ENCODE results near the gene LIPJ. TPM values are rescaled to one million over a fixed set of nuclear protein-coding genes. Genes with fewer than 3 reads are reported as not detected.

The LIPJ gene
- total RNA-seq, 1 donor from 2014 or later, result not detected

DNA sequence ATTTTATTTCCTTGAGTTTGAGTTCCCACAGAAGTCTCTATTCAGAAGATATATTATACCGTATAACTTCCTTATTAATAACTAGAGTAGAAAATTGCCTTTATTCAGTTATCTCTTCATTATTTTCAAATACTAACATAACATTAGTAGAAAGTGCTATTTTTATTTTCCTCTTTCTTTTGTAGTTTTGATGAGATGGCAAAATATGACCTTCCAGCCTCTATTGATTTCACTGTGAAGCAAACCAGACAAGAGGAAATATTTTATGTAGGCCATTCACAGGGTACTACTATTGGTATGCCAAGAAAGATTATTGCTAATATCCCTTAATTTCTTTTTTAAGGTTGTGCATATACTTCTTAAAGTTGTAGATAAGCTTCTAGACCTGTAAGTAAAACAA, 7.9 kb downstream of the LIPJ start:
- no peak for DNase-seq (ENCODE audit: low read depth)

DNA sequence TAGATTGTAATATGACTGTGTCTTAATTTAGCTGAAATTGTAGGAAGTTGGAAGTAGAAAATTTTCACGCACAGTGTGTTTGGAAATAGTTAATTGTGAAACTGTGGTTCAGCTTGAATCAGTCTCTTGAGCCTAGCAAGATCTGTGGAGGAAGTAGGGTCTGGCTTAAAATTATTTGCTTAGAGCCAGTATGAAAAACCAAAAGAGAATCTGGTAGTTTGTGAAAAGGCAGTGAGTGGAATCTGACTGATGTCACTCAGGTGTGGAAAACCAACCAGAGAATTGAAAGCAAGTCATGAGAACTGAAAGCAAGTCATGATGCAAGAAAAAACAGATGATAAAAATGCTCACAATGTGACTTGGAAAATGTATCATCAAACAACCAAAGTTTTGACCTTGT, 11.5 kb downstream of the LIPJ start:
- DNase-seq (ENCODE audit: low read depth), result no peak

DNA sequence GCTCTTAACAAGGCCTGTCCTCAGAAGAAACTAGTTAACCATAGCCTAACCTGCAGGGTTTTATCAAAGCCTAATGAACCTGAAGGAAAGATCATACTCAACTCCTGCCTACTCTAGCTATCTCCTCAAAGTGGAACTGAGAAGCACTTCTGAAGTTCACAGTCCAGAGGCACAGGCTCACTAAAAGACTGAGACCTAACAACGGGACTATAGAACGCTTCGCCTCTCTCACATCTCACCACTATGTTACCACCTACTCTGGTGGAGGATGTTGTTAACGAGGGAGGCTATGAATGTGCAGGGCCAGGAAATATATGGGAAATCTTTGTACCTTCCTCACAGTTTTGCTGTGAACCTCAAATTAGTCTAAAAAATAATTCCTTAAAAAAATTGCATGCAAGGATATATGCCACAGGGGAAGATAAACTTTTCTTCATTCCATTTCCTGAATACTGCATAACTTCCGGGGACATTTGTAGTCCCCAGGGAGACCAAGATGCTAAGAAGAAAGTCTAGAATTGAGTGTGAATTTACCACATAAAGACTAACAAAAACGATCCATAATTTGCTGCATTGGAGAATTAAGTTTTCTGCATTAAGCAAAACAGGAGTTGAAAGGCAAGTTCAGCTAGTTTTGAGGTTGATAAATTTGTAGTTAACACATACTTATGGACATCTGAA, 21.6 kb downstream of the LIPJ start:
- no peak for DNase-seq (ENCODE audit: low read depth)

DNA sequence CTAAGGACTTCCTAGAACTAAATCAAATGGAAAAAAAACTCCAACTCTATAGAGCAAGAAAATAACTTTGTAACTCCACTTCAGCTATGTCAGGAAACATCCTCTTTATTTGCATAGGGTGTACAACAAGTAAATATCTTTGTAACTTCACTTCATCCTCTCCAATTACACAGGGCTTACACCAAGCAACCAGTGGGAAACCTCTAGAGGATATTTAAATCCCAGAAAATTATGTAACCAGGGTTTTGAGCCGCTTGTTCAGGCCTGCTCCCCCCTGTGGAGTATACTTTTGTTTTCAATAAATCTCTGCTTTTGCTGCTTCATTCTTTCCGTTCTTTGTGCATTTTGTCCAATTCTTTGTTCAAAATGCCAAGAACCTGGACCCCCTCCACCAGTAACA, 22.2 kb downstream of the LIPJ start:
- DNase-seq (ENCODE audit: low read depth), result no peak

DNA sequence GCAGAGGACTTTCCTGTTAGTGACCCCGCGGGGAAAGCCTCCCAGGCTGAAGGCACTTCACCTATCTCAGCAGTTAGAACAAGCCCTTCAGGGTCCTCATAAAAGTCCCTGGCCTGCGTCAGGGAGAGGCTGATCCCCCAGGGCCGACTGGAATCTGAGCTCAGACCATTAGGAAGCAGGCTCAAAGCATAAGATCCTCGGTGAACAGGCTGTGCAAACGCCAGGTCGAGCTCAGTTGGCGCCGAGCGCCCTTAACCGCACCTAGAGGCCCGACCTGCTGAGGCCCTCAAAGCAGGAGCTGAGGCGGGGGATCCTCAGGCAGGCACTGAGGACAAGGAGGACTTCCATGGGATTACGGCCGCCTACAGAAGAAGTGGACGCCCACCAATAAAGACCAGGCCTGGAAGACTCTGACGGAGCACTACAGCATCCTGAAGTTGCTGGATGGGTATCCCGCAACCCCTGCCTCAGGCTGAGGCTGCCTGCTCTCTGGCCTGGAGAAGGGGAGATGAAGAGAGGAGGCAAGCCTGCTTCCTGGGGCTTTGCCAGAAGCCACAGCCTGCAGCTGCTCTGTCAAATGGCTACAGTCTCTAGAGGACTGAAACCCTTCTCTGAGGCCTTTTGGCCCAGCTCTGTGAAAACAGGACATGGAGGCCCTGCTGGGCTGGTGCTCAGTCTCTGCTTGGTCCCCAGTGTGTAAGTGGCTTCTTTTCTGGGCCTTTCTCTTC, 29.9 kb downstream of the LIPJ start:
- peak; percentile 93 for DNase-seq (ENCODE audit: low read depth)

DNA sequence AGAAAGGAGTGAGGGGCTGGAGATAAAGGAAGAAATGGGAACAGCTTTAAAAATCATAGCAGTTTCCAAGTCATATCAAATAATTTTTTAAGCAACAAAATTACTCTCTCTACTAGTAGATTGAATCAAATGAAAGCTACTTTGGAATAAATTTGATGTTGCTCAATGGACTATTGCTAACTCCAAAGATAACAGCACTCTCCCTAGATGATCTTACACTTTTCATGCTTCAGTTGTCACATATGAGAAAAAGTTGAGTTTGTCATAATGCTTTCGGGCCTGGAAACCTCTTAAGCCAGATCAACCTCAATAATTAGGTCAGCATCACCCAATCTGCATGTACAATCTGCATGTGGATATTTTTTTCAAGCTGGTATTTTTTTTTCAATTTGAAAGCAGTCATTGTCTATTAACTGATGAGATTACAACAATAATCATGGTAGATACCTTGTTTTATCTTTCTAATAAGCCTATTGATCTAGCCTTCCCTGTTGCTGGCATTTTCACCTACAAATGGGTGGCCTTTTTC, 31.3 kb downstream of the LIPJ start:
- no peak for DNase-seq (ENCODE audit: low read depth)

DNA sequence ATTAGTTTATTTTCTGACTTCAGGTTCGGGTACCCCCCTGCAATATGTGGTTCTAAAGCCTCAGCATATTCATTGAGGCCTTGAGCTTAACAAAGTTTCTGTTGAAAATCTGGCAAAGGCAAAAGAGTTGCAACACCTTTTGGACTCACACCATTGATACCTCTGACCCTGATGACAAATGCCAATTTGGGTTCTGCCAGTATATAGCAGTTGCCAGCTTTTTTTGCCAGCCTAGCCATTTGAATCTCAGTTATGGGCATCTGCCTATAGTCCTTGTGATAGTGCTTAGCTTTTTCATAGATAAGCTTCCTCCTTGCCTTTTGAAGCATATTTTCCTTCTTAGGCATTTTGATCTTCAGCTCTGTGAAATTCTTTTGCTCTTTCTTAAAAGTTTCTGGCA, 31.9 kb downstream of the LIPJ start:
- DNase-seq (ENCODE audit: low read depth), result no peak

DNA sequence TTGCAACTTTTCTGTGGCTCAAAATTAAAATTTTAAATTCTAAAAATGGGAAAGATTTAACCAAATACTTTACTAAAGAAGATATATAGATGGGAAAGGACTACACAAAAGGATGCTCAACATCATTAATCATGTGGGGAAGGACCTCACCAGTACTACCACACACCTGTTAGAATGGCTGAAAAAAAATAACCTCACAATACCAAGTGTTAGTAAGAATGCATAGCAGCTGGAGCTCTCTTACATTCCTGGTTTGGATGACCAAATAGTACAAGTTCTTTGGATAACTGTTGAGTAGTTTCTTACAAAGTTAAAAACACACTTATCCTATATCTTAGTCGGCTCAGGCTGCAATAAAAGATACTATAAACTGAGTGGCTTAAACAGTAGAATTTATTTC, 33.9 kb downstream of the LIPJ start:
- DNase-seq (ENCODE audit: low read depth), result peak; percentile 83

DNA sequence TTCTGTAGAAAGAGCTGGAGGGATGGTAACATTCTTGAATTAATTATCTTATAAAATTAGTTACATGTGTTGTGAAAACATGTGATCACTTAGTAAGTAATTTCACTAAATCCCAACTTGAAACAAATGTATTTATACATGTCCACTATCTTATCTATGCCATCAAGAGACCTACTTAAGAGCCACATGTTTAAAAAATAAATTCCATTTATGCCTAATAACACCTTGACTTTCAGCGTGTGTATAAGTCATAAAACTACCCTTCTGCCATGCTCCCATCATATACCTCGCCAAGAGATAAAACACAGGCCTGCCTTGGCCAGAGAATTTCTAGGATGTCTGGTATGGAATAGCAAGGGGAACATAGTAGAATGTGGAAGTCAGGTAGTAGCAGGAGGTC, 37.3 kb downstream of the LIPJ start:
- DNase-seq (ENCODE audit: low read depth), result no peak

DNA sequence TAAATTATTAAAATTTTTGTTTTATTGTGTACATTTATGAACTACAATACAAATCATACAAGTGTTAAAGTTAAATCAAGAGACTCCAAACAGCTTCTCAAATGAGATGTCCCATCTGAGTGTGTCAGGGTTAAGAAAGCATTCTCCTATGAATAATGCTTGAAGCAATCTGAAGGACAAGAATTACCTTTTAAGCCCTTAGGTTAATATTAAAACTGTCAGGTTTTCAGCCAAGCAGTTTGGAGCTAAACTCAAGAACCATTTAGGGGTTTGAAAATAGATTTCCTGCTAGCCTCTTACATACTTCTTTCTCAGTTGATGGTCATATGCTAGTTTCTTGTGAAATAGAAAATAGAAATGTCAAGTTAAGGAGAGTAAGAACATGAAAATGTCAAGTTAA, 38.3 kb downstream of the LIPJ start:
- no peak for DNase-seq (ENCODE audit: low read depth)

DNA sequence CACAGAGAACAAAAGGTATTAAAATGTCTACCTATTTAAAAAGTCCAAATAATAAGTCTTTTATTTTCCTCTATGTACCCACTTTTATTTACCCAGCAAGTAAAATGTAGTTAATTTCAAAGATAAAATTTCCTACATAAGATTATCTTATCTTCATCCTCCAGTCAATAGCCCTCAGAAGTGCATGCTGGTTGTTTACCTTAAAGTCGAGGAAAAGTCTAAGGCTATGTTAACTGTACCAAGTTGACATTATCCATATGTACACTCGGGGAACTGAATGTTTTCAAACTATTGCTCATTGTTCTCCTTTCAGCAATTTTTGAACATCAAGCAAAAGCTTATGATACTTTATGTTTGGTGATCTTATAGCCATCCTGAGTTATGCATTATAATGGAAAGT, 53.6 kb downstream of the LIPJ start:
- no peak for DNase-seq (ENCODE audit: low read depth)

DNA sequence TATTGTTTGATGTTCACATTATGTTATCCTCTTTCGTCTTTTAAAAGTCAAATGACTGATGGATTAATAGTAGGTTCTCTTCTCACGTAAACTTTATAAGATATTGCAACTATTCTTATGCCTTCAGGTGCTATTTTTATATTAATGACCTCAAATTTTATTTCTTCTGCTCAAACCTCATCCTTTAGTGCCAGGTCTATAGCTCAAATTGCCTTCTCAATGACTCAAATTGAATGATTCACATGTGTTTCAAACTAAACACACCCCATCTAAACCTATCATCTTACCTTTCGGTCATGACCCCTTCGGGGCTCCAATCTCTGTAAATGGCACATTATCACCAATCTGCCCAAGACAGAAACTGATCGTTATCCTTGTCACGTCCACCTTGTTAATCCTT, 55.6 kb downstream of the LIPJ start:
- no peak for DNase-seq (ENCODE audit: low read depth)

DNA sequence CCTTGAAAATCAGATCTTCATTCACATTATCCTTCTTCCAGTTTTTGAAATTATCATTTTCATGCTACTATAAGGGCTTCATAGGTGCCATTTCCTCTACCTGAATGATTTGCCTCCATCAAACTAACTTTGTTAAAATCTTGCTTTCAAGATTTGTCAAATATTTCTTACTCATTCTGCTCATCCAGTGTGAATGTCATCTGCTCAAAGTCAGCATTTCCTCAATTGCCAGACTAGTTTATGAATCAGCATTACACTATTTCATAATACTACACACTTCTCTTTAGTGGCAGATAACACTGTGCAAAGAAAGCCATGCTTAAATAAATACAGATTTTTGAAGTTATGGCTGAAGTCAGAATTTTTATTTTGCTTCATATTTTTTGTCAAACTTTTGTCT, 56.4 kb downstream of the LIPJ start:
- no peak for DNase-seq (ENCODE audit: low read depth)

DNA sequence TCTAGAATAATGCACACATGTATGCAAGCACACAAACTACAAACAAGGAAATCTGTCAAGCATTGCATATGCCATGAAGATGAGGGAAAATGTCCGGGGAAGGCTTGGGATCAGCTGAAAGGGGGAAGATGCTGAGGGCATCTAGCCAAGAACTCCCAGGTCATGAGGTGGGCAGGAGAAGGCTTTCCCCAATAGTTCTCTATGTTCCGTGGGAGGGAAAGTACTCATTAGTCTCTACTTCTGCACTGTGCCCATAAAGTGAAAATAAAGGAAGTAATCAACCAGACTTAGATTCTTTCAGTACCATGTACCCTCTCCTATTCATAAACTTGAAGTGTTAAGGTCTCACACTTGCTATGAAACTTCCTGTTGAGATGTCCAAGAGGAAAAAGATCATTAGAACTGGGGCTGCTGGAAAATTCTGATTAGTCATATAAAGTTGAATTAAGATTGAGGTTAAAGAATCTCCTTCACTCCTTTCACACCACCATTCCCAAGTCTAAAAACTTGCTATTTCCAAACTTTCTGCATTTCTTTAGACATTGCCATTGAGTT, 60.6 kb downstream of the LIPJ start:
- DNase-seq (ENCODE audit: low read depth), result no peak

DNA sequence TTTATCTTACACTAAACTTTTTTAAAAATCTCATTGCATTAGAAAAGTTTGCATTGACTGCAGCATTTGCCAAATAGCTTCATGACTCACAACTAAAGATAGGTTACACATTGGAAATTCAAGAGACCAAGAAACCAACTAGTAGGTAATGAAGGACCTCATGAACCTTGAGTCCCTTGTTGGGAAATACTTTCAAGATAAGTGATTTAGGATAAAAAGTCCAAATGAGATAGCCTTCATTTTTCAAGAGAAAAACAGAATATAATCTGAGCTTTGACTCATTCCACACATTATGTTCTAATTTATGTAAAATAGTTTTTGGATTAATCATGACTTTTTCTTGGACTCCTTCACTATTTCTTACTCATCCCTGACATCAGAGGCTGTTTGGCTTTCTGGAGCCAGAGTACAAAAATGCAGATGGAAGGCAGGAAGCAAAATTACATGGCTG, 64.6 kb downstream of the LIPJ start:
- peak; percentile 58 for DNase-seq (ENCODE audit: low read depth)

DNA sequence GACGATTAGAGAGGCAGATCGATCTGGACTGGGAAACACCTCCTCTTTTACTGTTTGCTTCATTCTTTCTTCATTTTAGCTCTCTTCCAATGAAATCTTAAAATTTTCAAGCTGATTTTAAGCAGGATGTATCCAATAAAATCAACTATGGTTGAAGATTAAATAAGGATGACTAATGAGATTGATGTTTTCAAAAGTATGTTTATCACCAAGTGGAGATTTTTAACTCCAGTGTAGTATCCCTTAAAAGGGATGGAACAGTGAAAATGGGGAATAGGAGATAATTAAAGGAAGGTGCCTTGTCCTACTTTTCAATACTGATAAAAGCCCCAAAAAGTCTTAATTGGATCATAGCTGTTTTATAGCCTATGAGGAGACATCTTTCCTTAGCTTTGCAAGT, 66.1 kb downstream of the LIPJ start:
- no peak for DNase-seq (ENCODE audit: low read depth)

Other genes starting within 250 kb of the LIPJ start
- 0.19 TPM in 1 of 2 replicates, not detected in the other for gene RNLS, start 3.4 kb upstream of the LIPJ start, total RNA-seq
- gene LIPF, start 77.7 kb downstream of the LIPJ start, total RNA-seq, result 1.7 and 2.4 TPM in 2 replicates
- not detected in 2 replicates for gene LIPK, start 119.5 kb downstream of the LIPJ start, total RNA-seq
- gene LIPN, start 173.3 kb downstream of the LIPJ start, total RNA-seq, result not detected in 2 replicates
- not detected in 2 replicates for gene LIPM, start 216.0 kb downstream of the LIPJ start, total RNA-seq